ENCODE data around the gene SLC44A1. TPM values are rescaled to one million over a fixed set of nuclear protein-coding genes. Genes with fewer than 3 reads are reported as not detected.

The SLC44A1 gene
- total and polyA plus RNA-seq, 8 donors = 58.0 to 79.8 (median 73.9) TPM

- H3K9me3 ChIP-seq = no peaks in the 10 kb centered on the region
- intact Hi-C loops (cut with DNase I) = no loop called here
- no peak for DNase-seq
- H3K27ac ChIP-seq = no peak overlapping the region
- no peak overlapping the region for H3K4me3 ChIP-seq
- H3K27me3 ChIP-seq = no peaks in the 10 kb centered on the region
- no peak for TF ChIP-seq CTCF (IDR thresholded peaks at IDR 0.05)
- H3K36me3 ChIP-seq = peaks cover 0 to 11% of the 10 kb centered on the region in 2 donors
- no peaks in the 10 kb centered on the region for H3K4me1 ChIP-seq
- ATAC-seq = no peak
Measured at GRCh38 chr9:105390871-105391270, 146.4 kb downstream of the SLC44A1 start.

- H3K27ac ChIP-seq = no peak overlapping the region
- H3K27me3 ChIP-seq = no peaks in the 10 kb centered on the region
- ATAC-seq = no peak
- no peak overlapping the region for H3K4me3 ChIP-seq
- intact Hi-C loops (cut with DNase I) = no loop called here
- no peaks in the 10 kb centered on the region for H3K9me3 ChIP-seq
- no peak for TF ChIP-seq CTCF (IDR thresholded peaks at IDR 0.05)
- no peaks in the 10 kb centered on the region for H3K4me1 ChIP-seq
- peaks cover 0 to 11% of the 10 kb centered on the region in 2 donors for H3K36me3 ChIP-seq
- DNase-seq = no peak
Measured at GRCh38 chr9:105391288-105391687, 146.8 kb downstream of the SLC44A1 start.

DNA sequence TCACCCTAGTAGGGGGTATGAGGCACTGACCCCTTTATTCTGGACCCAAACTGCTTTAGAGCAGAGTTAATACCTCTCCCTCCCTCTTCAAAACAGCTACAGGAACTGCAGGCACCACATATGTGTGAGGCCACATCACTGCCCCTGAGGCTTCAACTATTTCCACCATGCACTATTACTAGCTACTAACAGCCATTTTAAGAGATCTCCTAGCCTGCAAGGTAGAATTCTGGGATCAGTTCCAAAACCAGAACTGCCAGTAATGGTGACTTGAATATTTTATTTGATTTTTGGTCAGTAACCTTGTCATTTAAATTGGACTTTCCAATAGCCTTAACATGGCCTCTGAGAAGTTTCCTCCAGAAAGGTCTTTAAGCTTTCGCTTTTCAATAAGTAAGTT lies 148.1 kb downstream of the SLC44A1 start:
- H3K4me1 ChIP-seq = no peaks in the 10 kb centered on the region
- no peak overlapping the region for H3K27ac ChIP-seq
- no peak overlapping the region for H3K4me3 ChIP-seq
- no peaks in the 10 kb centered on the region for H3K9me3 ChIP-seq
- intact Hi-C loops (cut with DNase I) = no loop called here
- H3K27me3 ChIP-seq = no peaks in the 10 kb centered on the region
- no peak for DNase-seq
- TF ChIP-seq CTCF (IDR thresholded peaks at IDR 0.05) = no peak
- ATAC-seq = no peak
- H3K36me3 ChIP-seq = peaks cover 0 to 11% of the 10 kb centered on the region in 2 donors

- DNase-seq (no peak), ATAC-seq (no peak)
- Histone ChIP-seq H3K4me1 (no peaks in the 10 kb centered on the region), H3K4me3 (no peak overlapping the region), H3K27ac (no peak overlapping the region), H3K9me3 (no peaks in the 10 kb centered on the region), H3K27me3 (no peaks in the 10 kb centered on the region), H3K36me3 (peaks cover 0 to 11% of the 10 kb centered on the region in 2 donors)
- TF ChIP-seq CTCF (IDR thresholded peaks at IDR 0.05) = no peak
- intact Hi-C loops (cut with DNase I) = no loop called here
Measured at GRCh38 chr9:105393576-105394344, 149.3 kb downstream of the SLC44A1 start.

DNA sequence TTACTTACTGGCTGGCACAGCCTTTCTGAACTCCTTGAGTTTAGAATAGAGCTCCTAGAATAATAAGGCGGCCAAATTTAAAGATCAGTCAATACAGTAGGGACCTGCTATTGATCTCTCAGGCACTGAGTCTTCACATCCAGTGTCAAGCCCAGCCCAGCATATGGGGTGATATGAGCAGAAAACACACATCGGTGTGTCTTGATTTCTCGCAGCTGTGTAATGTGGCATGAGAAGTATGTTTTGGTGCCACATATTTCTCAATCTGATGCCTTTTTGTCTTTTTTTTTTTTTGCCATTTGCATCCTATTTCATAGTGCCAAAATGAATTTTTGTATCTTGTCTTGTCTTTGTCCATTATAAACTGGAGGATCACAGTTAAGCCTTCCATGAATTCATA lies 152.0 kb downstream of the SLC44A1 start:
- Histone ChIP-seq H3K4me1 (no peaks in the 10 kb centered on the region), H3K9me3 (no peaks in the 10 kb centered on the region), H3K27me3 (no peaks in the 10 kb centered on the region), H3K27ac (no peak overlapping the region), H3K4me3 (no peak overlapping the region), H3K36me3 (no peaks in the 10 kb centered on the region)
- intact Hi-C loops (cut with DNase I) = no loop called here
- TF ChIP-seq CTCF (IDR thresholded peaks at IDR 0.05) = no peak
- no peak for ATAC-seq
- DNase-seq = peak in 1 of 4 donors; percentile 48

All from left lung (tissue), 10 donors.